HT1080 (cell line): ENCODE results near the gene PRKCSH. TPM values are rescaled to one million over a fixed set of nuclear protein-coding genes. Genes with fewer than 3 reads are reported as not detected.
"Not testable (repeated sequence)": the region's sequence is repeated elsewhere in the genome, so short reads cannot be mapped to it uniquely, and the experiment has no call there.

Experiments used
- DNase-seq: peaks from one replicate; pipeline ENCODE4 v3.0.0-alpha.2; 2015; ENCODE audit warnings: low read depth
- polyA plus RNA-seq, 2 experiments: library from polyadenylated mRNA; depleted of rRNA; stranded (reverse); fragments of >200 nt; gene quantifications; 2 replicates each; pipeline ENCODE4 v1.2.3, GENCODE V29; 2015
- total RNA-seq: library from RNA; depleted of rRNA; stranded (reverse); fragments of >200 nt; shearing (Covaris generic); gene quantifications from 2 replicates; pipeline ENCODE4 v1.2.3, GENCODE V29; 2014; rRNA removed

The PRKCSH gene
- 121 and 159 TPM in 2 replicates for total RNA-seq
- 212 and 213 TPM in 2 replicates for polyA plus RNA-seq (2015; cell fraction: cytosol; rRNA removed)
- polyA plus RNA-seq (2015; cell fraction: nucleus; rRNA removed): 632 and 748 TPM in 2 replicates

- DNase-seq: peak; percentile 100
These were observed at the start of gene PRKCSH, which contains the start of gene ODAD3 for GRCh38 chr19:11435057-11435832. TSS of gene PRKCSH (plus strand) at chr19:11435635. CDS start at chr19:11436118, 483 bp downstream. TSS of gene ODAD3 (minus strand) at chr19:11435121. CDS start at chr19:11435016, 105 bp downstream.

- DNase-seq: no peak
These were observed 48.0 kb upstream of the PRKCSH start for GRCh38 chr19:11387162-11388034.

- no peak for DNase-seq
These were observed 45.1 kb upstream of the PRKCSH start for GRCh38 chr19:11390359-11390758.

GRCh38 chr19:11390933-11391680 is 44.3 kb upstream of the PRKCSH start:
- no peak for DNase-seq

- DNase-seq: no peak
These were observed 38.3 kb upstream of the PRKCSH start for GRCh38 chr19:11397089-11397610.

- no peak for DNase-seq
These were observed 35.8 kb upstream of the PRKCSH start for GRCh38 chr19:11399667-11400066.

GRCh38 chr19:11400798-11401197 is 34.6 kb upstream of the PRKCSH start:
- DNase-seq: no peak

GRCh38 chr19:11401808-11402543 is 33.5 kb upstream of the PRKCSH start:
- DNase-seq: no peak

GRCh38 chr19:11404588-11405222 is 30.7 kb upstream of the PRKCSH start:
- no peak for DNase-seq

- no peak for DNase-seq
These were observed 29.4 kb upstream of the PRKCSH start for GRCh38 chr19:11405846-11406643.

GRCh38 chr19:11406703-11407236 is 28.7 kb upstream of the PRKCSH start:
- not testable (repeated sequence) for DNase-seq

- DNase-seq: no peak
These were observed 26.8 kb upstream of the PRKCSH start for GRCh38 chr19:11408591-11408990.

- DNase-seq: peak; percentile 63
These were observed 24.8 kb upstream of the PRKCSH start for GRCh38 chr19:11410682-11411081.

- DNase-seq: no peak
These were observed 20.9 kb upstream of the PRKCSH start for GRCh38 chr19:11414544-11414943.

GRCh38 chr19:11416346-11417052 is 18.9 kb upstream of the PRKCSH start:
- no peak for DNase-seq

GRCh38 chr19:11418094-11418548 is 17.3 kb upstream of the PRKCSH start:
- DNase-seq: no peak

- no peak for DNase-seq
These were observed 16.6 kb upstream of the PRKCSH start, which contains the start of gene RGL3 for GRCh38 chr19:11418549-11419506. TSS of gene RGL3 (minus strand) at chr19:11419314. CDS start at chr19:11419278, 36 bp downstream.
